Neural cell (in vitro differentiated cells): ENCODE results near the gene ZNF782. TPM values are rescaled to one million over a fixed set of nuclear protein-coding genes. Genes with fewer than 3 reads are reported as not detected.

Experiments used
- H2AFZ ChIP-seq: fragments of 200-600, 300-800 bp; sonication (generic), shearing (Covaris generic); 2 replicates; pipeline ENCODE4 v1.6.0; 2014; ENCODE audit warnings: low read depth, mild to moderate bottlenecking, antibody characterized with exemption, low read length, moderate library complexity
- H3F3A ChIP-seq: fragments of 200-600 bp; shearing (Covaris generic); 2 replicates; pipeline ENCODE4 v1.6.1; 2016; ENCODE audit warnings: mild to moderate bottlenecking, moderate library complexity, mixed read lengths, antibody characterized with exemption, low read length; ENCODE audit not compliant: insufficient read depth, poor library complexity, severe bottlenecking
- H3K27ac ChIP-seq: fragments of 200-600, 300-800 bp; sonication (generic), shearing (Covaris generic); 2 replicates; pipeline ENCODE4 v1.5.1; 2014; ENCODE audit warnings: mild to moderate bottlenecking, low read length, moderate library complexity
- H3K27me3 ChIP-seq: fragments of 300-800, 200-600 bp; sonication (generic), shearing (Covaris generic); 2 replicates; pipeline ENCODE4 v1.6.0; 2014; ENCODE audit warnings: mild to moderate bottlenecking, low read depth, low read length, moderate library complexity; ENCODE audit not compliant: insufficient read depth
- H3K36me3 ChIP-seq: fragments of 300-800, 200-600 bp; sonication (generic), shearing (Covaris generic); 2 replicates; pipeline ENCODE4 v1.5.1; 2014; ENCODE audit warnings: mild to moderate bottlenecking, antibody characterized with exemption, low read length, moderate library complexity; ENCODE audit not compliant: insufficient read depth
- H3K4me2 ChIP-seq: fragments of 300-800, 200-600 bp; sonication (generic), shearing (Covaris generic); 2 replicates; pipeline ENCODE4 v1.6.0; 2014; ENCODE audit warnings: mild to moderate bottlenecking, low read length
- H3K4me3 ChIP-seq: fragments of 300-800, 200-600 bp; sonication (generic), shearing (Covaris generic); 2 replicates; pipeline ENCODE4 v1.5.1; 2014; ENCODE audit warnings: mild to moderate bottlenecking, low read length, moderate library complexity
- H3K79me2 ChIP-seq: fragments of 200-600 bp; shearing (Covaris generic); replicated peaks from 2 replicates; pipeline ENCODE4 v1.6.0; 2014; ENCODE audit warnings: mild to moderate bottlenecking, low read length, moderate library complexity; ENCODE audit not compliant: insufficient read depth
- H3K9ac ChIP-seq: fragments of 300-800, 200-600 bp; sonication (generic), shearing (Covaris generic); 2 replicates; pipeline ENCODE4 v1.6.1; 2016; ENCODE audit warnings: mild to moderate bottlenecking, low read length, mixed read lengths
- H3K9me2 ChIP-seq: fragments of 200-600 bp; shearing (Covaris generic); 2 replicates; pipeline ENCODE4 v1.6.1; 2016; ENCODE audit warnings: mild to moderate bottlenecking, low read length, mixed read lengths; ENCODE audit not compliant: insufficient read depth
- H3K9me3 ChIP-seq: fragments of 200-600, 300-800 bp; sonication (generic), shearing (Covaris generic); 2 replicates; pipeline ENCODE4 v1.6.1; 2016; ENCODE audit warnings: mild to moderate bottlenecking, mixed run types, low read length, moderate library complexity, mixed read lengths
- H4K20me1 ChIP-seq: fragments of 200-600 bp; shearing (Covaris generic); 2 replicates; pipeline ENCODE4 v1.6.1; 2016; ENCODE audit warnings: mild to moderate bottlenecking, mixed run types; ENCODE audit not compliant: insufficient read depth
- EP300 ChIP-seq: fragments of 450-650 bp; conservative IDR thresholded peaks from 2 replicates; pipeline ENCODE4 v1.6.1; 2014; ENCODE audit warnings: antibody characterized with exemption, mild to moderate bottlenecking, moderate library complexity; ENCODE audit not compliant: poor library complexity, severe bottlenecking
- EZH2 ChIP-seq: fragments of 200-600, 300-800 bp; shearing (Covaris generic), sonication (generic); IDR thresholded peaks from 2 replicates; pipeline ENCODE4 v1.6.1; 2014; ENCODE audit warnings: antibody characterized with exemption, low read length, borderline replicate concordance, mild to moderate bottlenecking; ENCODE audit not compliant: insufficient read depth, poor library complexity, severe bottlenecking
- MXI1 ChIP-seq: fragments of 450-650 bp; conservative IDR thresholded peaks from 2 replicates; pipeline ENCODE4 v1.6.1; 2014; ENCODE audit warnings: antibody characterized with exemption, mild to moderate bottlenecking; ENCODE audit not compliant: poor library complexity, severe bottlenecking
- POLR2AphosphoS5 ChIP-seq: IDR thresholded peaks from 2 replicates; pipeline ENCODE4 v1.6.1; 2012
- RAD21 ChIP-seq: fragments of 450-650 bp; conservative IDR thresholded peaks from 2 replicates; pipeline ENCODE4 v1.6.1; 2014; ENCODE audit warnings: antibody characterized with exemption, mild to moderate bottlenecking, moderate library complexity
- REST ChIP-seq: IDR thresholded peaks from 2 replicates; pipeline ENCODE4 v1.6.1; 2012; ENCODE audit warnings: borderline replicate concordance
- SMC3 ChIP-seq: fragments of 450-650 bp; conservative IDR thresholded peaks from 2 replicates; pipeline ENCODE4 v1.6.1; 2014; ENCODE audit warnings: antibody characterized with exemption, mild to moderate bottlenecking, moderate library complexity; ENCODE audit not compliant: poor library complexity
- TAF1 ChIP-seq: IDR thresholded peaks from 2 replicates; pipeline ENCODE4 v1.6.1; 2012; ENCODE audit warnings: low read depth
- polyA plus RNA-seq: library from polyadenylated mRNA; depleted of rRNA; stranded (reverse); fragments of >200 nt; gene quantifications from 2 replicates; pipeline ENCODE4 v1.2.3, GENCODE V29; 2014
- TF ChIP-seq, protein P1 (sequence below): fragments of 450-650 bp; IDR thresholded peaks from 2 replicates; pipeline ENCODE4 v1.5.1; 2014; ENCODE audit warnings: antibody characterized with exemption, mild to moderate bottlenecking, moderate library complexity; ENCODE audit not compliant: poor library complexity, severe bottlenecking

Gene ZNF782
- polyA plus RNA-seq, 1 donor from 2014 or later = 6.0 TPM

DNA sequence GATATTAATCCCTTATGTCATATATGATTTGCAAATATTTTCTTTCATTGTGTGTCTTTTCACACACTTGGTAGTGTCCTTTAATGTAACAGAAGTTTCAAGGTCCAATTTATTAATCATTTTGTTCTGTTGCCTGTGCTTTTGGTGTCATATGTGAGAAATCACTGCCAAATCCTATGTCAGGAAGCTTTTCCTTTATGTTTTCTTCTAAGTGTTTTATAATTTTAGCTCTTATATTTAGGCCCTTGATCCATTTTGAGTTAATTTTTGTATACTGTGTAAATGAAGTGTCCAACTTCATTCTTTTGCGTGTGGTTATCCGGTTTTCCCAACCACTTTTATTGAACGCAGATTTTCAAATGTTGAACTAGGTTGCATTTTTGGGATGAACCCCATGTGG, 70.3 kb downstream of the ZNF782 start:
- Histone ChIP-seq H3K4me2 (no peak overlapping the region), H3K27me3 (no peaks in the 10 kb centered on the region), H3K4me3 (no peak overlapping the region), H3K79me2 (peaks cover under 1% of the 10 kb centered on the region), H3K9ac (no peak overlapping the region), H3K27ac (no peak overlapping the region), H2AFZ (no peak overlapping the region), H4K20me1 (no peaks in the 10 kb centered on the region), H3F3A (no peaks in the 10 kb centered on the region), H3K9me2 (no peaks in the 10 kb centered on the region), H3K9me3 (peaks cover 6% of the 10 kb centered on the region), H3K36me3 (no peaks in the 10 kb centered on the region)
- TF ChIP-seq TAF1 = no peak
- no peak for TF ChIP-seq EZH2
- TF ChIP-seq REST = no peak
- TF ChIP-seq MXI1 = no peak
- TF ChIP-seq RAD21 = no peak
- no peak for TF ChIP-seq EP300
- TF ChIP-seq, protein P1, sequence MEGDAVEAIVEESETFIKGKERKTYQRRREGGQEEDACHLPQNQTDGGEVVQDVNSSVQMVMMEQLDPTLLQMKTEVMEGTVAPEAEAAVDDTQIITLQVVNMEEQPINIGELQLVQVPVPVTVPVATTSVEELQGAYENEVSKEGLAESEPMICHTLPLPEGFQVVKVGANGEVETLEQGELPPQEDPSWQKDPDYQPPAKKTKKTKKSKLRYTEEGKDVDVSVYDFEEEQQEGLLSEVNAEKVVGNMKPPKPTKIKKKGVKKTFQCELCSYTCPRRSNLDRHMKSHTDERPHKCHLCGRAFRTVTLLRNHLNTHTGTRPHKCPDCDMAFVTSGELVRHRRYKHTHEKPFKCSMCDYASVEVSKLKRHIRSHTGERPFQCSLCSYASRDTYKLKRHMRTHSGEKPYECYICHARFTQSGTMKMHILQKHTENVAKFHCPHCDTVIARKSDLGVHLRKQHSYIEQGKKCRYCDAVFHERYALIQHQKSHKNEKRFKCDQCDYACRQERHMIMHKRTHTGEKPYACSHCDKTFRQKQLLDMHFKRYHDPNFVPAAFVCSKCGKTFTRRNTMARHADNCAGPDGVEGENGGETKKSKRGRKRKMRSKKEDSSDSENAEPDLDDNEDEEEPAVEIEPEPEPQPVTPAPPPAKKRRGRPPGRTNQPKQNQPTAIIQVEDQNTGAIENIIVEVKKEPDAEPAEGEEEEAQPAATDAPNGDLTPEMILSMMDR = no peak
- no peak for TF ChIP-seq SMC3
- TF ChIP-seq POLR2AphosphoS5 = no peak

DNA sequence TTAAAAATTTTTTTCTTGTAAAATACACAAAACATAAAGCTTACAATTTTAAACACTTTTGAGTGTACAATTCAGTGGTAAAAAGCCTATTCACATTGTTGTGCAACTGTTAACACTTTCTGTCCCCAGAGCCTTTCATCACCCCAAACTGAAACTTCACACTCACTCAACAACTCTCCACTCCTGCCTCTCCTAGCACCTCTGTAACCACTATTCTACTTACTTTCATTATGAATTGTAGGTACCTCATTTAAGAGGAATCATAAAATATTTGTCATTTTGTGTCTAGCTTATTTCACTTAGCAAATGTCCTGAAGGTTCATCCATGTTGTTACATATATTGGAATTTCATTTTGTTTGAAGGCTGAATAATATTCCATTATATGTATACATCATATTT, 72.1 kb downstream of the ZNF782 start:
- Histone ChIP-seq H3K4me3 (no peak overlapping the region), H3K79me2 (peaks cover 12% of the 10 kb centered on the region), H3F3A (no peaks in the 10 kb centered on the region), H3K9me2 (no peaks in the 10 kb centered on the region), H4K20me1 (no peaks in the 10 kb centered on the region), H3K9me3 (peaks cover 6% of the 10 kb centered on the region), H3K36me3 (no peaks in the 10 kb centered on the region), H3K27me3 (no peaks in the 10 kb centered on the region), H2AFZ (no peak overlapping the region), H3K4me2 (no peak overlapping the region), H3K9ac (no peak overlapping the region), H3K27ac (no peak overlapping the region)
- TF ChIP-seq SMC3 (no peak), RAD21 (no peak), EP300 (no peak), TAF1 (no peak), POLR2AphosphoS5 (no peak)
- TF ChIP-seq, protein P1 = no peak
